NCI-H2227 (cell line): ENCODE measurements around the gene SPAG16.

Source experiments
- DNase-seq: peaks from one replicate; lab custom pipeline; 2025; ENCODE audit not compliant: unreplicated experiment; lab: John Stamatoyannopoulos, UW

SPAG16 gene

GRCh38 chr2:214341646-214342045 lies 1057.4 kb downstream of the SPAG16 start:
- no peak for DNase-seq

GRCh38 chr2:214358506-214358905 lies 1074.2 kb downstream of the SPAG16 start:
- DNase-seq = no peak

GRCh38 chr2:214361116-214361515 lies 1076.9 kb downstream of the SPAG16 start:
- no peak for DNase-seq

- no peak for DNase-seq
Observed at GRCh38 chr2:214365549-214365948, 1081.3 kb downstream of the SPAG16 start.

- DNase-seq = no peak
Observed at GRCh38 chr2:214367171-214367570, 1082.9 kb downstream of the SPAG16 start.

DNA sequence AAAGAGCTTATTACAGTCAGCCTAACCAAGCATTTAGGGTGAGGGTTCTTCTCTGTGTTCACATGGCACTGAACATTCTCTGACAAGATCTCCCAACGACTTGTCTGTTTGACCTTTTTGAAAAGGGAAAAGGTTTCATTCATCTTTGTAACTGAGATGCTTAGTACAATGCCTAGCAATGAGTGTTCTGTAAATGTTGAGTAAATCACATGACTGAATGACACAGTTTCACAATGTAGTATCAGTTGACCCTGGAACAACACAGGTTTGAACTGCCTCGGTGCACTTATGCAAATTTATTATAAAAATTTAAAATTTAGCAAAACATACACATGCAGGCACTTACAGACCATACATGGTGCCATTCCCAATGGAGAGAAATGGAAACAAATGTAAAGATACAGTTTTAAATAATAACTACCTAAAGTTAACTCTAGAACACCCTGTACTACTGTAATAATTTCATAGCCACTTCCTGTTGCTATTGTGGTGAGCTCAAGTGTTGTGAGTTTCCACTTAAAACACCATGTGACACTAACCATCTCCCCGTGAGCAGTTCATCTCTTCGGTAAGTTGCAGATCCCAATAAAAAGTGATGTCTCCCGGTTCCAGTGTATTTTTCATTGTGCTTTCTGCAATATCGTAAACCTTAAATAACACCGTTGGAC lies 1092.5 kb downstream of the SPAG16 start:
- no peak for DNase-seq

GRCh38 chr2:214377286-214377624 lies 1093.0 kb downstream of the SPAG16 start:
- DNase-seq = no peak

DNA sequence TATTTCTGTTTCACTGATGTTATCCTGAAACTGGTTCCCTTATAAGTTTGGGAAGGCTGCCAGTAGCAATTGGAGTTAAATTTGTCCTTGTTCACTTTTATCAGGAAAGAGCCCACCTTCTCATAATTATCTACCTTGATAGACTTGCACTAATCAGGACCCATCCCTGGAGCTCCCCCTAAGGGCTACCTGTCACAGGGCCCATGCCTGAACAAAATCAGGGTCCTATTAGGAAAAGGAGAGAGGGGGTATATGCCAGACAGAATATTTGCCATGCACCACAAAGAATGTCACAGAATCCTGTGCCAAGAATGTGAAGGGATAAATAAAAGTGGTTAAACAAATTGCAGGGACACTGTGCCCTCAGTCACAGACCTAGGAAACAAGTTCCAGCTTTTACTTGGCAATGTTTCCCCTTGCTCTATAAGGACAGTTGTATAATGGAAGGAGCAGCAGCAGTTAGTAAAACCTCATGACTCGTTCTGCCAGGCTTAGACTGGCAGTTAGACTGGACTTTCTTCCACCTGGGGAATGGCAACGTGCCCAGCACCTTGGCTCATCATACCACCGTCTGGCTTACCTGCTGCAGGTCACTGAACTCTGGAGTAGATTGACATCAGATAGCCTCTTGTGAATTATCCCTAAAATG lies 1094.3 kb downstream of the SPAG16 start:
- no peak for DNase-seq

- DNase-seq = no peak
Observed at GRCh38 chr2:214379227-214379626, 1095.0 kb downstream of the SPAG16 start.

GRCh38 chr2:214380681-214381080 lies 1096.4 kb downstream of the SPAG16 start:
- no peak for DNase-seq

DNA sequence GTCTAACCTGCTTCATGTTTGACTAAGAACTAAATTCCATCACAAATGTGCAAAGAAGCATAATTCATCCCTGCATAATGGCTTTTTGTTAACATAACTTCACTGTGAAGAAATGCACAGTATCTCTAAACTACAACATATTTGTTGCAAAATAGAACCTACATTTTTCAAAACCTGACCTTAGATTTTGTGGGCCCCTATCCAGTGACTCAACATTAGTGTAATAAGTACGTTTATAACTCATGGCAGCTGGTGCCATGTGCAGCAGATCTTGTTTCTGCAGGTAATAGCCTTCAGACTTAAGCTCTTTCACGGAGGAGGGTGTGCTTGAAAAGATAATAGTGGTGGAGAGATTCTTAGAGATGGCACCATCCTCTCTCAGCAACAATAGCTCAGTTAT lies 1098.0 kb downstream of the SPAG16 start:
- no peak for DNase-seq

DNA sequence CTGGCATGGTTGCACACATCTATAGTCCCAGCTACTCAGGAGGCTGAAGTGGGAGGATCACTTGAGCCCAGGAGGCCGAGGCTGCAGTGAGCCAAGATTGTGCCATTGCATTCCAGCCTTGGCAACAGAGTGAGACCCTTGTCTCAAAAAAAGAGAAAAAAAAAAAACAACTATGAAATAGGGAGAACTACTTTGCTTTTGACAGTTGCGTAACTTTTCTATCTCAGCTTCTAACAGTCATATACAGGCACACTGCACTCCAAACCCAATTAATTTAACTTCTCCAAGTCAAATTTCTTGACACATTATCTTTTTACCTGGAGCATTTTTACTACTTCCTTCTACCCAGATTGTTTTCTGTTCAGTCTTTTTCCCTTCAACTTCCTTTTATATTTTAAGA lies 1102.5 kb downstream of the SPAG16 start:
- DNase-seq = no peak

- no peak for DNase-seq
Observed at GRCh38 chr2:214389334-214389733, 1105.1 kb downstream of the SPAG16 start.

DNA sequence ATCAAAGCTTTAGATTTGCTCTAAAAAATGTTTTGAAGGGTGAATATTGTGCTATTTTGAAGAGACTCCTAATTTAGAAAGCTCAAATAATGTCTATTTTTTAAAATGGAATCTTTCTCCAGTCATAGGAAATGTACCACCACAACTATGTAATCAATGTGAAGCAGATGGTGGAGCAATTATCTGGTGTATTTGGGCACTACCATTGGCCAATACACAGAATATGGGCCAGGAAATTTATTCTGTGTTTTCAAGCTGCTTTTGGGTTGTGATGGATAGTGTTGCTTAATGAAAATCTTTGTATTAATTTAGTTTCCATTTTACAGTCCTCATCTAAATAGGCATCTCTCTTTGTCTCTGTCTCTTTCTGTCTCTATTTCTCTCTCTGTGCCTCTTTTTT lies 1109.5 kb downstream of the SPAG16 start:
- no peak for DNase-seq

DNA sequence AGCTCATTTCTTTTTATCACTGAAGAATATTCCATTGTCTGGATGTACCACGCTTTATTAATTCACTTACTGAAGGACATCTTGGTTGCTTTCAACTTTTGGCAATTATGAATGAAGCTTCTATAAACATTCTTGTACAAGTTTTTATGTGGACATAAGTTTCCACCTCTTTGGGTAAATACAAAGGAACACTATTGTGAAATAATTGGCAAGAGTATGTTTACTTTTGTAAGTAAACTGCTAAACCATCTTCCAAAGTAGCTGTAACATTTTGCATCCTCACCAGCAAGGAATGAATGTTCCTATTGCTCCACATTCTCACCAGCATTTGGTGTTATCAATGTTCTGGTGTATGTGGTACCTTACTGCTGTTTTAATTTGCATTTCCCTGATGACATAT lies 1110.8 kb downstream of the SPAG16 start:
- no peak for DNase-seq

- no peak for DNase-seq
Observed at GRCh38 chr2:214401580-214401979, 1117.3 kb downstream of the SPAG16 start.

DNA sequence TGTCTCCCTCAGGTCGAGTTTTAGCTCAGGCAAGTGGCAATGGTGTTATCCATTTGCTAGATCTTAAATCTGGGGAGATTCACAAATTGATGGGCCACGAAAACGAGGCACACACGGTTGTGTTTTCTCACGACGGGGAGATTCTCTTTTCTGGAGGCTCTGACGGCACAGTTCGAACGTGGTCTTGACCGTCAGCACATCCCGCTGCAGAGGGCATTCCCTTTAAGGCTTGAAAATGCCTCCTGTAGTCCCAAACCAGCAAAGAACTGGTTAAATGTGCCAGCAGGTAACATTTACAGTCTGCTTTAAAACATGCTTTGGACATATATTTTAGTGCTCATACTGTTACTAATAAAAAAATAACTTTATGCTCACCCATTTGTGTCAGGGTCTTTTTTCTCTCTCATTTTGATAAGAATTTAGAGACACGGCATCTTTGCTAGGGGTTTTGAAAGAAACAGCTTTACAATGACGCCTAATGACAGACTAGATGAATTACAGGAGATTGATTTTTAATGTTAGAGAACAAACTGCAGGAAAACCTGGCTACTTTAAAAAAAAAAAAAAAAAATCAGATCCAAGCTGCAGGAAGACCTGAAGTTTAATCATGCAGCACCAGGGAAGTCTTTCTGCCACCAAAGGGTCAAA lies 1126.0 kb downstream of the SPAG16 start:
- no peak for DNase-seq

DNA sequence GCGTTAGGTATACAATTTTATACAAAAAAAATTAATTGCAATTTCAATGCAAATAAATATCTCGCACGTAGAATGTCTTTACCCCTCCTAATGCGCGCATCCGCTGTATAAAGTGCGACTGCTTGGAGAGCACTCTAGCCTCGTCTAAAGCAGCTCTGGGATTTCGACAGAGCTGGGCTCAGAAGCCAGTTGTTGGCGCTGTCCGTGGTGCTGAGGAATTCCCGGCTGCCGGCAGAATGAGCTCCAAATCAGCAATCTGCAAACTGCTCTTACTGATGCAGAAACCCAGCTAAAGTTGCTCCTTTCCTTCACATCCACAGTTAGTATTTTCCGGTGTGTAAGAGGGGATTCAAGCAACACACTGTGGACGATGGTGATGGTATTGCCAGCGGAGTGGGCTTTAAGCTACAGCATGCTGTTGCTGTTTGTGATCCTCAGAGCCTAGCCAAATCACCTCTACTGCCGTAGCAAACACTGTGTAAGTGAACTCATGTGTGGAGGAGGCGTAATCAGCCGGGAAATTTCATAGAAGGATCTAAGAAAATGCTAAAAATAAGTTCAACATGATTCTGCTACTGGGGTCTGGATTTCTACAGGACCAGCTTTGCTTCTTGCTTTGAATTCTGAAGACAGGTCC lies 1126.8 kb downstream of the SPAG16 start, which contains the start of gene VWC2L:
Gene VWC2L, plus strand, starts transcription at position 137 of the 637 bp plus-strand sequence. CDS start 3,140 bp downstream, outside the sequence.
- DNase-seq = peak; percentile 47

GRCh38 chr2:214412679-214413078 lies 1128.4 kb downstream of the SPAG16 start:
- no peak for DNase-seq

DNA sequence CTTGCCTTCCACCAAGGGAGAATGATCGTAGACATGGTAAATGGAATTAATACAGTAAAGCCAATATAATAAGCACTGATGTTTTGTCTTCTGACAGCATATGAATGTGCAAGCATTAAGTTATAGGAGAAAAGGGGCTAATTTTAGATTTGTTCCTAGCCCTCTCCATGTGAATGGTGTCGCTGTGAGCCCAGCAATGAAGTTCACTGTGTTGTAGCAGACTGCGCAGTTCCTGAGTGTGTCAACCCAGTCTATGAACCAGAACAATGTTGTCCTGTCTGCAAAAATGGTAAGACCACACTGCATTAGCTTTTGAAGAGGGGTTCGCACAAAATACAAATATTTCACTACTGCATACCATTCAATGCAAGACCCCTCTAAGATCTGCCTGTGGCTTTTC lies 1152.2 kb downstream of the SPAG16 start:
- DNase-seq = no peak

DNA sequence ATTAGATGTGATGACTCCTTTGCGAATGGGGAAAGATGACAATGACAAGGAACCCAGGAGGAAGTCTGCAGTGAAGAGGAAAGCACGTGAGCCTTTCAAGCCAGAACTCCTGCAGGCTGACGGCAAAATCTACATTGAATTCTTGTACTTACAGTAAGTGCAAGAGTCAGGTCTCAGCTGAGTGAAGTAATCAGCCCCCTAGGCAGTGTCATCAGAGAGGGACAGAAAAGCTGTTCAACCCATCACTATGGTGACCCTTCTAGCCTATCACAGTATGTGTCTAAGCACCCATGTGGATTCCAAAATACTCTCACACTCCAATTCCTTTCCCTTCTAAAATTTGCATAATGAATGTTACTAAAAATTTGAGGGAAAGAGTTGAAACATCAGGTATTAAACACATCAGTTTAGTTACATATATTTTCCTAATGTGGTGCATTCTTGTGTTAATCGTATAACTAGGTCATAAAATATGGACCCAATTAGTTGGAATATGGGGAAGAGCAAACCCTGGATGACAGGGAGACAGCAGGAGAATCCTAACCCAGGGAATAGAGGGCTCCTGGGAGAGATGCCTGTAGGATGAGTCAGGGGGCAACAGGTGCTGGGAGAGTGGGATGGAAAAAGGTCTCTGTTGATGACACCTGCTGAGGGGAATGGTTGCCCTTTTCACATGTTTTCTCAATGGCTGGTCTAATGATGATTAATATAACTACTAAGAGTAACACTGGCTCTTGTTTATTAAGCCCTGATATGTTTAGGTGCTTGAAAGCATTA lies 1166.0 kb downstream of the SPAG16 start:
- no peak for DNase-seq
